IMR-90 (cell line): Measurements from ENCODE around the gene SORBS1. TPM values are rescaled to one million over a fixed set of nuclear protein-coding genes. Genes with fewer than 3 reads are reported as not detected.

Experiments used
- ATAC-seq: fragments of 200-7000 bp; cut with Tn5 transposase; 2 replicates; pipeline ENCODE4 v1.9.1; 2020; ENCODE audit warnings: low read depth, mild to moderate bottlenecking, moderate library complexity
- BruUV-seq: library from RNA; stranded (reverse); fragments of 400-500 nt; replicated peaks from 2 replicates; lab custom pipeline; 2021; lab: Mats Ljungman, UMichigan
- CTCF ChIA-PET: fragments of 300-600 bp; formaldehyde crosslinking; extraction: SDS; loops from one replicate; lab custom pipeline; 2021; ENCODE audit warnings: antibody characterized with exemption; lab: Yijun Ruan, JAX
- POLR2A ChIA-PET: fragments of 300-600 bp; sonication (Branson Sonifier 250); formaldehyde crosslinking; loops from one replicate; lab custom pipeline; 2022; ENCODE audit warnings: antibody characterized with exemption; ENCODE audit not compliant: unreplicated experiment; lab: Charles Lee
- DNase-seq: peaks from one replicate; pipeline ENCODE4 v3.0.0; 2013
- H2AFZ ChIP-seq: replicated peaks from 2 replicates; pipeline ENCODE3; 2013; ENCODE audit warnings: low read length, mild to moderate bottlenecking; ENCODE audit not compliant: poor library complexity
- H2AK5ac ChIP-seq: 2 replicates; pipeline ENCODE4 v1.6.1; 2013; ENCODE audit warnings: low read depth, low read length, inconsistent platforms
- H2AK9ac ChIP-seq: replicated peaks from 2 replicates; pipeline ENCODE3; 2013; ENCODE audit warnings: mild to moderate bottlenecking, low read depth, low read length, moderate library complexity; ENCODE audit not compliant: poor library complexity
- H2BK120ac ChIP-seq: 2 replicates; pipeline ENCODE4 v1.6.1; 2013; ENCODE audit warnings: low read depth, low read length, inconsistent platforms
- H2BK15ac ChIP-seq: 3 replicates; pipeline ENCODE4 v1.6.1; 2013; ENCODE audit warnings: low read depth, low read length, inconsistent platforms
- H2BK20ac ChIP-seq: 2 replicates; pipeline ENCODE4 v1.6.1; 2013; ENCODE audit warnings: low read depth, mild to moderate bottlenecking, inconsistent platforms, low read length, moderate library complexity
- H2BK5ac ChIP-seq: 2 replicates; pipeline ENCODE4 v1.6.1; 2013; ENCODE audit warnings: mild to moderate bottlenecking, low read depth, low read length, inconsistent platforms; ENCODE audit not compliant: poor library complexity, severe bottlenecking
- H3K14ac ChIP-seq: replicated peaks from 2 replicates; pipeline ENCODE4 v1.6.1; 2013; ENCODE audit warnings: low read depth, low read length, inconsistent platforms
- H3K18ac ChIP-seq: 2 replicates; pipeline ENCODE4 v1.6.1; 2013; ENCODE audit warnings: low read depth, low read length, control low read depth
- H3K23ac ChIP-seq: 2 replicates; pipeline ENCODE4 v1.6.1; 2013; ENCODE audit warnings: low read depth, low read length, inconsistent platforms
- H3K27ac ChIP-seq: 2 replicates; pipeline ENCODE4 v1.5.1; 2013; ENCODE audit warnings: mild to moderate bottlenecking, control low read depth, low read length; ENCODE audit not compliant: insufficient read depth
- H3K27me3 ChIP-seq: 2 replicates; pipeline ENCODE4 v1.6.1; 2013; ENCODE audit warnings: low read length; ENCODE audit not compliant: control insufficient read depth, insufficient read depth
- H3K36me3 ChIP-seq: 2 replicates; pipeline ENCODE4 v1.6.1; 2013; ENCODE audit warnings: low read length, mixed read lengths; ENCODE audit not compliant: control insufficient read depth, insufficient read depth
- H3K4ac ChIP-seq: 2 replicates; pipeline ENCODE4 v1.6.1; 2013; ENCODE audit warnings: low read depth, low read length, inconsistent platforms
- H3K4me1 ChIP-seq: 2 replicates; pipeline ENCODE4 v1.6.1; 2013; ENCODE audit warnings: low read length, mixed read lengths; ENCODE audit not compliant: control insufficient read depth, insufficient read depth
- H3K4me2 ChIP-seq: 2 replicates; pipeline ENCODE4 v1.6.1; 2013; ENCODE audit warnings: low read depth, mild to moderate bottlenecking, control low read depth, low read length, moderate library complexity
- H3K4me3 ChIP-seq: 2 replicates; pipeline ENCODE4 v1.5.1; 2013; ENCODE audit warnings: low read depth, mild to moderate bottlenecking, control low read depth, low read length, moderate library complexity; ENCODE audit not compliant: insufficient read depth
- H3K56ac ChIP-seq: 2 replicates; pipeline ENCODE4 v1.6.1; 2013; ENCODE audit warnings: low read length, inconsistent platforms; ENCODE audit not compliant: insufficient read depth; ENCODE audit errors: extremely low read depth
- H3K79me1 ChIP-seq, 2 experiments: 2 replicates each; pipeline ENCODE4 v1.6.1; 2013; ENCODE audit warnings: low read length in 2 of 2, inconsistent platforms in 1 of 2, low read depth in 1 of 2
- H3K9ac ChIP-seq: 2 replicates; pipeline ENCODE4 v1.6.1; 2013; ENCODE audit warnings: low read depth, low read length, control low read depth
- H3K9me1 ChIP-seq: 2 replicates; pipeline ENCODE4 v1.6.1; 2013; ENCODE audit warnings: low read length, inconsistent platforms; ENCODE audit not compliant: insufficient read depth
- H3K9me3 ChIP-seq: 2 replicates; pipeline ENCODE4 v1.6.1; 2013; ENCODE audit warnings: low read length; ENCODE audit not compliant: control insufficient read depth, insufficient read depth
- H4K20me1 ChIP-seq: 2 replicates; pipeline ENCODE4 v1.6.1; 2013; ENCODE audit warnings: low read length, inconsistent platforms; ENCODE audit not compliant: insufficient read depth
- H4K5ac ChIP-seq: 2 replicates; pipeline ENCODE4 v1.6.1; 2013; ENCODE audit warnings: mild to moderate bottlenecking, low read depth, low read length, control low read depth
- H4K8ac ChIP-seq, 2 experiments: 2 replicates each; pipeline ENCODE4 v1.6.1; 2013; ENCODE audit warnings: low read depth in 2 of 2, low read length in 2 of 2, control low read depth in 1 of 2, inconsistent platforms in 1 of 2
- H4K91ac ChIP-seq: 2 replicates; pipeline ENCODE4 v1.6.1; 2013; ENCODE audit warnings: low read depth, low read length, inconsistent platforms; ENCODE audit not compliant: insufficient read depth
- BHLHE40 ChIP-seq: fragments of 150-350 bp; IDR thresholded peaks from 2 replicates; pipeline ENCODE4 v1.6.1; 2016; ENCODE audit warnings: mild to moderate bottlenecking, low read depth, low read length
- CEBPB ChIP-seq: IDR thresholded peaks from 2 replicates; pipeline ENCODE4 v1.6.1; 2012; ENCODE audit warnings: low read depth, low read length, improper control_type of control experiment
- CHD1 ChIP-seq: IDR thresholded peaks from 2 replicates; pipeline ENCODE4 v1.6.1; 2012; ENCODE audit warnings: low read depth, low read length, improper control_type of control experiment
- MAFK ChIP-seq: IDR thresholded peaks from 2 replicates; pipeline ENCODE4 v1.6.1; 2012; ENCODE audit warnings: low read depth, low read length, improper control_type of control experiment
- NFE2L2 ChIP-seq: fragments of 150-350 bp; IDR thresholded peaks from 2 replicates; pipeline ENCODE4 v1.6.1; 2016; ENCODE audit warnings: low read depth, mild to moderate bottlenecking, low read length
- POLR2A ChIP-seq: IDR thresholded peaks from 2 replicates; pipeline ENCODE4 v1.6.1; 2012; ENCODE audit warnings: mild to moderate bottlenecking, low read depth, low read length
- RAD21 ChIP-seq: IDR thresholded peaks from 2 replicates; pipeline ENCODE4 v1.6.1; 2012; ENCODE audit warnings: low read length, improper control_type of control experiment
- RCOR1 ChIP-seq: IDR thresholded peaks from 2 replicates; pipeline ENCODE4 v1.6.1; 2012; ENCODE audit warnings: mild to moderate bottlenecking, low read length, improper control_type of control experiment; ENCODE audit not compliant: insufficient replicate concordance
- RFX5 ChIP-seq: IDR thresholded peaks from 2 replicates; pipeline ENCODE4 v1.8.0; 2012; ENCODE audit warnings: low read depth, mild to moderate bottlenecking, low read length, moderate library complexity
- SMC3 ChIP-seq: fragments of 150-350 bp; IDR thresholded peaks from 2 replicates; pipeline ENCODE4 v1.6.1; 2016; ENCODE audit warnings: low read depth, mild to moderate bottlenecking, antibody characterized with exemption, low read length, moderate library complexity
- WGBS, 2 experiments: methylation state at CpG; one replicate each; pipeline versions ENCODE4 v1.1.5 to v1.1.7; 2013; ENCODE audit warnings: missing lambda C conversion rate in 2 of 2; ENCODE audit not compliant: insufficient read length in 1 of 2; ENCODE audit errors: extremely low coverage in 2 of 2; 5-methylcytosine and 5-hydroxymethylcytosine counted together
- dilution Hi-C: fragments of 300-500 bp; cut with HindIII; formaldehyde crosslinking; loops from one replicate; pipeline ENCODE4 v1.14.3; 2018; ENCODE audit warnings: low sequenced_read_pairs; ENCODE audit not compliant: unreplicated experiment
- in situ Hi-C: fragments of 300-500 bp; cut with MboI; formaldehyde crosslinking; loops from 3 replicates; pipeline ENCODE4 v1.14.3; 2019; ENCODE audit warnings: low sequenced_read_pairs, inconsistent platforms, mixed read lengths
- intact Hi-C: fragments of 100-400 bp; cut with micrococcal nuclease; formaldehyde crosslinking; loops from 2 replicates; pipeline ENCODE4 v1.10.0; 2022
- polyA plus RNA-seq, 3 experiments: library from polyadenylated mRNA; depleted of rRNA; stranded (reverse); fragments of >200 nt; gene quantifications; 2 replicates each; pipeline ENCODE4 v1.2.3, GENCODE V29; 2012; ENCODE audit warnings: low replicate concordance in 1 of 3
- total RNA-seq: library from RNA; depleted of rRNA; stranded (reverse); fragments of >200 nt; gene quantifications from 2 replicates; pipeline ENCODE4 v1.2.3, GENCODE V29; 2012

Gene SORBS1
- total and polyA plus RNA-seq, 2 of the 4 experiments (the other 2 are of a cell fraction), result 0.18 to 0.32 TPM

- Histone ChIP-seq H3K4ac (no peak overlapping the region), H4K91ac (no peak overlapping the region), H3K23ac (no peak overlapping the region), H3K4me1 (no peaks in the 10 kb centered on the region), H3K4me2 (no peak overlapping the region), H2AFZ (no peak overlapping the region), H3K27me3 (peaks cover 17% of the 10 kb centered on the region), H3K27ac (no peak overlapping the region), H3K4me3 (no peak overlapping the region), H3K9ac (no peak overlapping the region), H3K36me3 (no peaks in the 10 kb centered on the region), H3K79me1 (no peaks in the 10 kb centered on the region), H3K18ac (no peak overlapping the region), H3K56ac (no peak overlapping the region), H4K8ac (no peak overlapping the region), H3K9me1 (no peaks in the 10 kb centered on the region), H2BK20ac (no peak overlapping the region), H4K5ac (no peak overlapping the region), H4K20me1 (no peaks in the 10 kb centered on the region), H2BK5ac (no peak overlapping the region), H2AK5ac (no peak overlapping the region), H3K9me3 (no peaks in the 10 kb centered on the region), H2AK9ac (no peak overlapping the region), H2BK120ac (no peak overlapping the region), H3K14ac (no peak overlapping the region), H2BK15ac (no peak overlapping the region)
- intact Hi-C loops (no loop called here), in situ Hi-C loops (no loop called here), dilution Hi-C loops (no loop called here)
- no peak for DNase-seq
- ChIA-PET POLR2A (no interaction called here), CTCF (no interaction called here)
- TF ChIP-seq BHLHE40, result no peak
- TF ChIP-seq SMC3, result no peak
- no peak for TF ChIP-seq POLR2A
- TF ChIP-seq NFE2L2, result no peak
- TF ChIP-seq RCOR1, result no peak
- TF ChIP-seq CHD1, result no peak
- TF ChIP-seq RFX5, result no peak
- TF ChIP-seq RAD21, result no peak
- no peak for TF ChIP-seq MAFK
- no peak for TF ChIP-seq CEBPB
- WGBS, 2 experiments, result 60% methylated on average over 1 of the region's 2 CpGs; no CpG with 5 or more reads in 1 of the 2 experiments
- BruUV-seq, result no TSS peak
- no peak for ATAC-seq
These were observed 104.7 kb downstream of the SORBS1 start for GRCh38 chr10:95456516-95456915.
